HG03520 (cell line): ENCODE results near the gene HSPBAP1.
"Not testable (repeated sequence)": the region's sequence is repeated elsewhere in the genome, so short reads cannot be mapped to it uniquely, and the experiment has no call there.

ENCODE experiments used
- ATAC-seq: cut with Tn5 transposase; IDR thresholded peaks from one replicate; pipeline ENCODE4 v1.9.1; 2021; ENCODE audit warnings: mild to moderate bottlenecking, moderate library complexity; ENCODE audit not compliant: unreplicated experiment

HSPBAP1 gene

GRCh38 chr3:122785231-122785630 is 8.4 kb downstream of the HSPBAP1 start:
- ATAC-seq, result no peak

- ATAC-seq, result no peak
These were observed 9.2 kb downstream of the HSPBAP1 start for GRCh38 chr3:122784436-122784835.

GRCh38 chr3:122782804-122783203 is 10.8 kb downstream of the HSPBAP1 start:
- ATAC-seq, result no peak

- no peak for ATAC-seq
These were observed 16.1 kb downstream of the HSPBAP1 start for GRCh38 chr3:122777563-122777962.

- ATAC-seq, result no peak
These were observed 16.8 kb downstream of the HSPBAP1 start for GRCh38 chr3:122776675-122777468.

GRCh38 chr3:122774564-122774963 is 19.1 kb downstream of the HSPBAP1 start:
- ATAC-seq, result no peak

GRCh38 chr3:122773944-122774509 is 19.6 kb downstream of the HSPBAP1 start:
- ATAC-seq, result no peak

GRCh38 chr3:122772827-122773226 is 20.8 kb downstream of the HSPBAP1 start:
- ATAC-seq, result no peak

GRCh38 chr3:122770521-122771202 is 23.0 kb downstream of the HSPBAP1 start:
- no peak for ATAC-seq

GRCh38 chr3:122767540-122768372 is 25.9 kb downstream of the HSPBAP1 start:
- ATAC-seq, result no peak

- ATAC-seq, result no peak
These were observed 27.2 kb downstream of the HSPBAP1 start for GRCh38 chr3:122766430-122766829.

- ATAC-seq, result no peak
These were observed 33.0 kb downstream of the HSPBAP1 start for GRCh38 chr3:122760453-122761271.

GRCh38 chr3:122758877-122759560 is 34.6 kb downstream of the HSPBAP1 start:
- ATAC-seq, result no peak

GRCh38 chr3:122755491-122755890 is 38.1 kb downstream of the HSPBAP1 start:
- no peak for ATAC-seq

GRCh38 chr3:122754929-122755328 is 38.7 kb downstream of the HSPBAP1 start:
- no peak for ATAC-seq

- no peak for ATAC-seq
These were observed 45.3 kb downstream of the HSPBAP1 start for GRCh38 chr3:122748347-122748746.

- not testable (repeated sequence) for ATAC-seq
These were observed 46.3 kb downstream of the HSPBAP1 start for GRCh38 chr3:122747295-122747694.

- no peak for ATAC-seq
These were observed 48.1 kb downstream of the HSPBAP1 start for GRCh38 chr3:122745369-122746021.

GRCh38 chr3:122743581-122744120 is 50.0 kb downstream of the HSPBAP1 start:
- ATAC-seq, result no peak
